Thyroid gland (tissue), 4 donors: Measurements from ENCODE around the gene NKX2-1. TPM values are rescaled to one million over a fixed set of nuclear protein-coding genes. Genes with fewer than 3 reads are reported as not detected.

Experiments used
- DNase-seq, 2 donors: peaks; one replicate each; pipeline ENCODE4 v3.0.0-alpha.2; 2019
- H3K27ac ChIP-seq, 3 donors: fragments of 200-600 bp; sonication (generic); 1 replicate in 2 of 3; 2 replicates in 1 of 3; pipeline ENCODE4 v1.5.1; 2016 to 2019; ENCODE audit warnings: mild to moderate bottlenecking in 1 of 3, moderate library complexity in 1 of 3
- H3K27me3 ChIP-seq: fragments of 200-600 bp; sonication (generic); one replicate; pipeline ENCODE4 v1.5.1; 2019
- H3K36me3 ChIP-seq, 2 donors: fragments of 200-600 bp; sonication (generic); one replicate each; pipeline ENCODE4 v1.5.1; 2016 to 2019
- H3K4me1 ChIP-seq, 2 donors: fragments of 200-600 bp; sonication (generic); one replicate each; pipeline ENCODE4 v1.5.1; 2017 to 2019
- H3K4me3 ChIP-seq, 3 donors: fragments of 200-600 bp; sonication (generic); replicated peaks in 1 of 3; 1 replicate in 2 of 3; 2 replicates in 1 of 3; pipeline ENCODE4 v1.5.1; 2016; ENCODE audit warnings: mild to moderate bottlenecking in 1 of 3
- H3K9me3 ChIP-seq: fragments of 200-600 bp; sonication (generic); one replicate; pipeline ENCODE4 v1.5.1; 2017
- CTCF ChIP-seq, 6 experiments: fragments of 200-600 bp in 3 of 6; fragments of 450-650 bp in 3 of 6; sonication (generic) in 3 of 6; IDR thresholded peaks; one replicate each; pipeline ENCODE4 v1.5.1; 2016 to 2019; ENCODE audit warnings: antibody characterized with exemption in 6 of 6, mild to moderate bottlenecking in 2 of 6, inconsistent platforms in 1 of 6, moderate library complexity in 1 of 6
- POLR2A ChIP-seq, 2 donors: fragments of 450-650 bp; IDR thresholded peaks; one replicate each; pipeline ENCODE4 v1.6.1; 2017; ENCODE audit warnings: antibody characterized with exemption in 2 of 2, mild to moderate bottlenecking in 2 of 2, moderate library complexity in 1 of 2
- WGBS, 2 donors: methylation state at CpG; one replicate each; pipeline ENCODE4 v1.1.5; 2017; 5-methylcytosine and 5-hydroxymethylcytosine counted together
- intact Hi-C: fragments of 100-400 bp; cut with DNase I; formaldehyde crosslinking; loops from one replicate; pipeline ENCODE4 v1.15.1; 2023
- total RNA-seq, 4 donors: library from RNA; depleted of rRNA; stranded (reverse); fragments of >200 nt; gene quantifications; one replicate each; pipeline ENCODE4 v1.2.3, GENCODE V29; 2016

The NKX2-1 gene
- total RNA-seq, 4 donors from 2014 or later: 209 to 375 (median 310) TPM

GRCh38 chr14:36517242-36518030, 2.6 kb downstream of the NKX2-1 start:
- Histone ChIP-seq H3K36me3 (peaks cover 21 to 29% of the 10 kb centered on the region in 2 donors), H3K4me1 (peaks cover 2 to 3% of the 10 kb centered on the region in 2 donors), H3K27me3 (no peaks in the 10 kb centered on the region), H3K9me3 (no peaks in the 10 kb centered on the region), H3K4me3 (peak overlapping the region; percentile 53 to 87 (median 81)), H3K27ac (peak overlapping the region; percentile 98 to 100 (median 99))
- peak in 1 of 2 donors; percentile 8 for TF ChIP-seq POLR2A (IDR thresholded peaks at IDR 0.05)
- no peak for TF ChIP-seq CTCF (IDR thresholded peaks at IDR 0.05)
- WGBS, 2 donors: 0 to 11% methylated on average over 6 to 25 of the region's 87 CpGs
- DNase-seq: peak; percentile 51 to 60
- intact Hi-C loops: loop anchor here (2.0 to 5.0 kb wide), 3 partner anchors 13 to 245 kb away; no protein-coding TSS in a partner anchor

GRCh38 chr14:36516719-36517241, 3.3 kb downstream of the NKX2-1 start:
- peak overlapping the region; percentile 98 to 100 (median 99) for H3K27ac ChIP-seq
- 3 to 5% methylated on average over 16 of the region's 16 CpGs for WGBS, 2 donors
- H3K27me3 ChIP-seq: no peaks in the 10 kb centered on the region
- peak overlapping the region; percentile 53 to 87 (median 81) for H3K4me3 ChIP-seq
- H3K4me1 ChIP-seq: no peaks in the 10 kb centered on the region
- H3K9me3 ChIP-seq: no peaks in the 10 kb centered on the region
- no peak for TF ChIP-seq CTCF (IDR thresholded peaks at IDR 0.05)
- TF ChIP-seq POLR2A (IDR thresholded peaks at IDR 0.05): peak in 1 of 2 donors; percentile 23
- DNase-seq: peak; percentile 62 to 64
- intact Hi-C loops: loop anchor here (5.0 kb wide), 2 partner anchors 199 to 244 kb away; no protein-coding TSS in a partner anchor
- peaks cover 21 to 29% of the 10 kb centered on the region in 2 donors for H3K36me3 ChIP-seq

GRCh38 chr14:36515896-36516718, 3.9 kb downstream of the NKX2-1 start:
- TF ChIP-seq CTCF (IDR thresholded peaks at IDR 0.05) (no peak), POLR2A (IDR thresholded peaks at IDR 0.05) (peak in 1 of 2 donors; percentile 77)
- peak; percentile 62 to 71 for DNase-seq
- H3K27ac ChIP-seq: peak overlapping the region; percentile 98 to 100 (median 99)
- H3K36me3 ChIP-seq: peaks cover 21 to 29% of the 10 kb centered on the region in 2 donors
- WGBS, 2 donors: 3 to 10% methylated on average over 11 of the region's 11 CpGs
- H3K4me3 ChIP-seq: peak overlapping the region; percentile 53 to 87 (median 81)
- H3K4me1 ChIP-seq: no peaks in the 10 kb centered on the region
- no peaks in the 10 kb centered on the region for H3K9me3 ChIP-seq
- intact Hi-C loops: loop anchor here (5.0 kb wide), 2 partner anchors 199 to 244 kb away; no protein-coding TSS in a partner anchor
- H3K27me3 ChIP-seq: no peaks in the 10 kb centered on the region

GRCh38 chr14:36515105-36515593, 4.9 kb downstream of the NKX2-1 start:
- DNase-seq: peak; percentile 46 to 60
- intact Hi-C loops: loop anchor here (5.0 kb wide), 2 partner anchors 198 to 243 kb away; no protein-coding TSS in a partner anchor
- Histone ChIP-seq H3K4me3 (peak overlapping the region; percentile 11 to 87 (median 81)), H3K36me3 (peaks cover 21 to 29% of the 10 kb centered on the region in 2 donors), H3K9me3 (no peaks in the 10 kb centered on the region), H3K27me3 (no peaks in the 10 kb centered on the region), H3K4me1 (no peaks in the 10 kb centered on the region), H3K27ac (peak overlapping the region; percentile 98 to 100 (median 99))
- WGBS, 2 donors: 2 to 6% methylated on average over 14 of the region's 14 CpGs
- TF ChIP-seq POLR2A (IDR thresholded peaks at IDR 0.05): no peak
- TF ChIP-seq CTCF (IDR thresholded peaks at IDR 0.05): no peak
